ENCODE results near the gene RDH5.

GRCh38 chr12:55718015-55718414 lies 2.2 kb upstream of the RDH5 start:
- no peak for TF ChIP-seq CTCF (IDR thresholded peaks at IDR 0.05; ENCODE audit: low read depth, low read length, missing input control)
- no peak for TF ChIP-seq REST (IDR thresholded peaks at IDR 0.05)
- no peak for TF ChIP-seq JUND (IDR thresholded peaks at IDR 0.05)

Data from liver (tissue), 3 donors.